Measurements from ENCODE around the gene SLCO4A1. TPM values are rescaled to one million over a fixed set of nuclear protein-coding genes. Genes with fewer than 3 reads are reported as not detected.
A peak's percentile ranks its signal among the peaks of the same experiment; 100 is the strongest.

Gene SLCO4A1
- polyA plus RNA-seq, 1 donor (not counting 4 experiments of a cell fraction or from before 2014, with no cell fraction given) = 1.8 TPM

DNA sequence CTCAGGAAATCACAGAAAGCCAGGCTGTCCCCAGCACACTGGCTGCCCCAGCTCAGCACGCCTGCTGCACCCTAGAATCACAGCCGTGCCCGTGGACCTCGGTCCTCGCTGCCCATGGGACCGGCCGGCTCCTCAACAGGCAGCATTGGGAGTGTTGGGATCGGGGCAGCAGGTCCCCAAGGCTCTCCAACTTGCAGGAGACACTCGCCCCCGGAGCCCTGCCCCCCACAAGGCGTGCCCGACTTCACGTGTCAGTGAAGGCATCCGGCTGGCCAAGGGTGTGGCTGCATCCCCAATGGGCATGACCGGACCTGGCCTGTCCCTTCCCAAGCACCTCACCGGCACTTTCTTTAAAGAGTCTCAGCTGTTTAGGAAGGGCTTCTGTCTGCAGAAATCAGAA lies 63.3 kb downstream of the SLCO4A1 start:
- H3K27me3 ChIP-seq (ENCODE audit: control insufficient read depth, extremely low read depth, insufficient read depth, low read length) = peaks cover 34% of the 10 kb centered on the region
- DNase-seq (ENCODE audit: low read depth, low spot score) = no peak
- TF ChIP-seq CTCF (optimal IDR thresholded peaks at IDR 0.05 in 1 of 3, IDR thresholded peaks at IDR 0.05 in 1 of 3, conservative IDR thresholded peaks at IDR 0.05 in 1 of 3; ENCODE audit: extremely low read depth in 1 of 3, insufficient read depth in 2 of 3, low read length in 3 of 3) = no peak
- no peak for TF ChIP-seq EZH2 (IDR thresholded peaks at IDR 0.05; ENCODE audit: low read length)
- H3K27ac ChIP-seq (ENCODE audit: control insufficient read depth, insufficient read depth, low read length) = no peak overlapping the region
- no peaks in the 10 kb centered on the region for H3K36me3 ChIP-seq (ENCODE audit: control insufficient read depth in 2 of 2, extremely low read depth in 1 of 2, insufficient read depth in 2 of 2, low read length in 2 of 2)
- H3K4me3 ChIP-seq (ENCODE audit: control insufficient read depth in 2 of 3, extremely low read depth in 1 of 3, insufficient read depth in 2 of 3, low read depth in 1 of 3, low read length in 3 of 3) = no peak overlapping the region
- H3K4me2 ChIP-seq (ENCODE audit: control insufficient read depth, extremely low read depth, insufficient read depth, low read depth, low read length) = peak overlapping the region; percentile 55
- H3K9me3 ChIP-seq (ENCODE audit: control insufficient read depth, low read depth, low read length) = no peaks in the 10 kb centered on the region
- dilution Hi-C loops (cut with MboI; ENCODE audit: extremely low pct_ligation_motif_present, low sequenced_read_pairs) = no loop called here
- no peak overlapping the region for H2AFZ ChIP-seq (ENCODE audit: control insufficient read depth, low read length)
- no peak overlapping the region for H3K9ac ChIP-seq (ENCODE audit: control insufficient read depth, extremely low read depth, insufficient read depth, low read length)
- no peaks in the 10 kb centered on the region for H3K9me1 ChIP-seq (ENCODE audit: control insufficient read depth, extremely low read depth, insufficient read depth, low read length)
- H4K20me1 ChIP-seq (ENCODE audit: control insufficient read depth, extremely low read depth, insufficient read depth, low read length) = no peaks in the 10 kb centered on the region
- peaks cover 50% of the 10 kb centered on the region for H3K4me1 ChIP-seq (ENCODE audit: control insufficient read depth, extremely low read depth, insufficient read depth, low read length)
- no peak for FAIRE-seq
- peaks cover 3% of the 10 kb centered on the region for H3K79me2 ChIP-seq (ENCODE audit: control insufficient read depth, insufficient read depth, low read length)

GRCh38 chr20:62706344-62706743 lies 64.0 kb downstream of the SLCO4A1 start:
- TF ChIP-seq EZH2 (IDR thresholded peaks at IDR 0.05; ENCODE audit: low read length) = no peak
- TF ChIP-seq CTCF (optimal IDR thresholded peaks at IDR 0.05 in 1 of 3, IDR thresholded peaks at IDR 0.05 in 1 of 3, conservative IDR thresholded peaks at IDR 0.05 in 1 of 3; ENCODE audit: extremely low read depth in 1 of 3, insufficient read depth in 2 of 3, low read length in 3 of 3) = no peak
- Histone ChIP-seq H3K9me3 (ENCODE audit: control insufficient read depth, low read depth, low read length) (no peaks in the 10 kb centered on the region), H2AFZ (ENCODE audit: control insufficient read depth, low read length) (no peak overlapping the region), H3K4me1 (ENCODE audit: control insufficient read depth, extremely low read depth, insufficient read depth, low read length) (peaks cover 56% of the 10 kb centered on the region), H3K79me2 (ENCODE audit: control insufficient read depth, insufficient read depth, low read length) (peaks cover 3% of the 10 kb centered on the region), H4K20me1 (ENCODE audit: control insufficient read depth, extremely low read depth, insufficient read depth, low read length) (no peaks in the 10 kb centered on the region), H3K4me3 (ENCODE audit: control insufficient read depth in 2 of 3, extremely low read depth in 1 of 3, insufficient read depth in 2 of 3, low read depth in 1 of 3, low read length in 3 of 3) (no peak overlapping the region), H3K36me3 (ENCODE audit: control insufficient read depth in 2 of 2, extremely low read depth in 1 of 2, insufficient read depth in 2 of 2, low read length in 2 of 2) (no peaks in the 10 kb centered on the region), H3K4me2 (ENCODE audit: control insufficient read depth, extremely low read depth, insufficient read depth, low read depth, low read length) (no peak overlapping the region), H3K9me1 (ENCODE audit: control insufficient read depth, extremely low read depth, insufficient read depth, low read length) (no peaks in the 10 kb centered on the region), H3K9ac (ENCODE audit: control insufficient read depth, extremely low read depth, insufficient read depth, low read length) (no peak overlapping the region), H3K27me3 (ENCODE audit: control insufficient read depth, extremely low read depth, insufficient read depth, low read length) (peaks cover 39% of the 10 kb centered on the region), H3K27ac (ENCODE audit: control insufficient read depth, insufficient read depth, low read length) (no peak overlapping the region)
- dilution Hi-C loops (cut with MboI; ENCODE audit: extremely low pct_ligation_motif_present, low sequenced_read_pairs) = no loop called here
- DNase-seq (ENCODE audit: low read depth, low spot score) = no peak
- no peak for FAIRE-seq
